Measurements from ENCODE around the gene TNFRSF8. TPM values are rescaled to one million over a fixed set of nuclear protein-coding genes. Genes with fewer than 3 reads are reported as not detected.
"Not testable (repeated sequence)": the region's sequence is repeated elsewhere in the genome, so short reads cannot be mapped to it uniquely, and the experiment has no call there.

Gene TNFRSF8
- total RNA-seq, 3 donors from 2014 or later = 0.31 to 0.51 TPM; not detected in 1

DNA sequence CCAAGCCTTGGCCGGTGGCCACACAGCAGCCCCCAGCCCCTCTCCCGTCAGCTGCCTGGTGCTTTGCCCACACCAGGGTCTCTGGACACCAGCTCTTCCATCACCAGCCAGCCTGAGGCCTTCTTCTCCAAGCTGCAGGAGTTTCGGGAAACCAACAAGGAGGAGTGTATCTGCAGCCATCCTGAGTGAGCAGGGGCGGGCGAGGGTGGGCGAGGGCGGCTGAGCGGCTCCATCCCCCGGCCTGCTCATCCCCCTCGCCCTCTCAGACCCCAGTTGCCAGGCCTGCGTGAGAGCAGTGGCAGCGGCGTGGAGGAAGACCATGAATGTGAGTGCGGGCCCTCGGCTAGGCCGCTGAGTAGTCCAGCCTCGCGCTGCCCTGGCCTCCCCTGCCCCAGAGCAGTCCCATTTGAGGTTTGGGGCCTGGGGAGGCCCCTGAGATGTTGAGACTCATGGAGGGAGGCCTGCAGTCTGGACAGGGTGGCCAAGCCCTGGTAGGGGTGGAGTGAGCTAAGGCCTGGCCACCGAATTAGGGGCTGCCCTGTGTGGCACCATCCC is 34.1 kb upstream of the TNFRSF8 start:
- intact Hi-C loops (cut with DNase I, micrococcal nuclease) = no loop called here
- Histone ChIP-seq H3K9me3 (no peaks in the 10 kb centered on the region), H3K4me1 (ENCODE audit: low read depth) (no peaks in the 10 kb centered on the region), H3K4me3 (no peak overlapping the region), H3K36me3 (ENCODE audit: low read depth) (no peaks in the 10 kb centered on the region)
- ATAC-seq (no peak), DNase-seq (no peak)
- TF ChIP-seq, protein P1, sequence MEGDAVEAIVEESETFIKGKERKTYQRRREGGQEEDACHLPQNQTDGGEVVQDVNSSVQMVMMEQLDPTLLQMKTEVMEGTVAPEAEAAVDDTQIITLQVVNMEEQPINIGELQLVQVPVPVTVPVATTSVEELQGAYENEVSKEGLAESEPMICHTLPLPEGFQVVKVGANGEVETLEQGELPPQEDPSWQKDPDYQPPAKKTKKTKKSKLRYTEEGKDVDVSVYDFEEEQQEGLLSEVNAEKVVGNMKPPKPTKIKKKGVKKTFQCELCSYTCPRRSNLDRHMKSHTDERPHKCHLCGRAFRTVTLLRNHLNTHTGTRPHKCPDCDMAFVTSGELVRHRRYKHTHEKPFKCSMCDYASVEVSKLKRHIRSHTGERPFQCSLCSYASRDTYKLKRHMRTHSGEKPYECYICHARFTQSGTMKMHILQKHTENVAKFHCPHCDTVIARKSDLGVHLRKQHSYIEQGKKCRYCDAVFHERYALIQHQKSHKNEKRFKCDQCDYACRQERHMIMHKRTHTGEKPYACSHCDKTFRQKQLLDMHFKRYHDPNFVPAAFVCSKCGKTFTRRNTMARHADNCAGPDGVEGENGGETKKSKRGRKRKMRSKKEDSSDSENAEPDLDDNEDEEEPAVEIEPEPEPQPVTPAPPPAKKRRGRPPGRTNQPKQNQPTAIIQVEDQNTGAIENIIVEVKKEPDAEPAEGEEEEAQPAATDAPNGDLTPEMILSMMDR (IDR thresholded peaks at IDR 0.05) = no peak

DNA sequence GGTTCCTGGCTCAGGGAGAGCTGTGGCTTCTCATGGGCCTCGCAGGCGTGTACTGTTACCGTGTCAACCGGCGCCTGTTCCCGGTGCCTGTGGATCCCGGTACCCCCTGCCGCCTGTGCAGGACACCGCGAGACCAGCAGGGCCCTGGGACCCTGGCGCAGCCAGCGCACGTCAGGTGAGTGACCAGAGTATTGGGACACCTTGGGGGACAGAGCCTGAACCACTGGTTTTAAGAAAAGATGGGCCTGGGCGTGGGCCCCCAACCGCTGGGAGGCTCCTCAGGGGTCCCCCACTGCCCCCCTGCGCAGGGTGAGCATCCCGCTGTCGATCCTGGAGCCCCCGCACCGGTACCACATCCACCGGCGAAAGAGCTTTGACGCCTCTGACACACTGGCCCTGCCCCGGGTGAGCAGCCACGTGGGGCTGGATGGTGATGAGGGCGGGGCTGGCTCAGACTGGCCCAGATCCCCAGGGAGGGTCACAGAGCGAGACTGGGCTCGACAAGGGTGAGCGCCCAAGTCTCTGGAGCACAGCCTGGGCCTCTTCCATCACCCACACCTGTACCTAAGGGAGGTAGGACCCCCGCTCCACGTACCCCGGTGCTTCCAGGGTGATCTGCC is 33.3 kb upstream of the TNFRSF8 start:
- DNase-seq = no peak
- no peak overlapping the region for H3K4me3 ChIP-seq
- no peaks in the 10 kb centered on the region for H3K4me1 ChIP-seq (ENCODE audit: low read depth)
- no peaks in the 10 kb centered on the region for H3K36me3 ChIP-seq (ENCODE audit: low read depth)
- ATAC-seq = peak; percentile 32
- no peaks in the 10 kb centered on the region for H3K9me3 ChIP-seq
- TF ChIP-seq, protein P1 (IDR thresholded peaks at IDR 0.05) = no peak
- intact Hi-C loops (cut with DNase I, micrococcal nuclease) = no loop called here

DNA sequence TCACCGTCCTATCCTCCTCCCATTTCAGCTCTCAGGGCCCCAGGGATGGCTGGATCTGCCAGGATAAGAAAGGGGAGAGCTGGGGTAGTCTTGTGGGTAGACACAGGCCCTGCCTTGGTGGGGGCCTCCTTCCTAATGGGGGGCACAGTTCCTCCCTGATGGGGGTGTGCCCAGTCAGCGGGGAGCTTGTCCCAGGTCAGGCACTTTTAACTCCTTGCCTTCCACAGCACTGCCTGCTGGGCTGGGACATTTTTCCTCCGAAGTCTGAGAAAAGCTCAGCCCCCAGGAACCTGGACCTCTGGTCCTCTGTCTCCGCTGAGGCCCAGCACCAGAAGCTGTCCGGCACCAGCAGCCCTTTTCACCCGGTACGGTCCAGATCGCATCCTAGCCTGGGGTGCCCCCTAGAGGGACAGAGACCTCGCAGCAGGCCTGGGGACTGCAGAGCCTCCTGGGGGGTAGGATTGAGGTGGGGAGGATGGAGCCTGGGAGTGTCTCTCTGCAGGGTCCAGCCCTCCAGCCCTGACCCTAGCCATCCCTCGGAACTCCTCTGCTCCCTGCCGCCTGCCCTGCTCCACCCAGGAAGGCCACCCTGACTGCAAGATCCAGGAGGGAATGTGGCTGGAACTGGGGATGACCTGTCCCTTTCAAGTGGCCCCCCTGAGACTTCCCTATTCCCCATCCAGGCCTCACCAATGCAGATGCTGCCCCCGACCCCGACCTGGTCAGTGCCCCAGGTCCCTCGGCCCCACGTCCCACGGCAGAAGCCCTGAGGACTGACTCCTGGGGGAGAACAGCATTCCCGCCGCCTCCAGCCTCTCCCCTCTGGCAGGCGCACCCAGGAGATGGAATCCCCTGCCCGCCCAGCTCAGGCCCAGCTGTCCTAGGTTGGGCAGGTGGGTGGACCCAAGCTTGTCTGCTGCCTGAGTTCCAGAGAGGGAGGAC is 31.8 kb upstream of the TNFRSF8 start:
- Histone ChIP-seq H3K4me3 (no peak overlapping the region), H3K9me3 (no peaks in the 10 kb centered on the region), H3K4me1 (ENCODE audit: low read depth) (no peaks in the 10 kb centered on the region), H3K36me3 (ENCODE audit: low read depth) (no peaks in the 10 kb centered on the region)
- intact Hi-C loops (cut with DNase I, micrococcal nuclease) = no loop called here
- DNase-seq (peak in 2 of 3 donors; percentile 35 to 48), ATAC-seq (peak; percentile 62)
- TF ChIP-seq, protein P1 (IDR thresholded peaks at IDR 0.05) = no peak

DNA sequence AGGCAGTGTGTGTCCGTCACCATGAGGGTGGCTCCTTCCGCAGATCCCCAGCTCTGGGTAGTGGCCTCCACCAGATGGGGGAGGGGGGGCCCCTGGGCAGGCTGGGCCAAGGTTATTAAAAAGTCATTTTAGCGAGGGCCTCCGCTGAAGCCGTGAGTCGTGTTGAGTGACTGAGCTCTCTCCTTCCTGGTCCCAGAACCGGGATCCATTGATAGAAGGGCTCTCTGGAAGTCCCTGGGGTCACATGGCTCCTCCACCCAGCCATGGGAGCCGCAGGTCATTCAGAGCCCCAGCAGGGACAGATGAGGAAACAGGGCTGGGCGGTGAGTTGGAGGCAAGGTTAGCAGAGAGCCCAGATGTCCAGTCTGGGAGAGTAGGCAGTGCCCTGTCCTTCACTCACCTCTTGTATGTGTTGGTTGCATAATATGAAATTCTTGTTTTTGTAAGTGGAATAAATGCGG is 30.9 kb upstream of the TNFRSF8 start:
- TF ChIP-seq, protein P1 (IDR thresholded peaks at IDR 0.05) = no peak
- ATAC-seq (no peak), DNase-seq (no peak)
- Histone ChIP-seq H3K4me1 (ENCODE audit: low read depth) (no peaks in the 10 kb centered on the region), H3K9me3 (no peaks in the 10 kb centered on the region), H3K36me3 (ENCODE audit: low read depth) (no peaks in the 10 kb centered on the region), H3K4me3 (no peak overlapping the region)
- intact Hi-C loops (cut with DNase I, micrococcal nuclease) = no loop called here

DNA sequence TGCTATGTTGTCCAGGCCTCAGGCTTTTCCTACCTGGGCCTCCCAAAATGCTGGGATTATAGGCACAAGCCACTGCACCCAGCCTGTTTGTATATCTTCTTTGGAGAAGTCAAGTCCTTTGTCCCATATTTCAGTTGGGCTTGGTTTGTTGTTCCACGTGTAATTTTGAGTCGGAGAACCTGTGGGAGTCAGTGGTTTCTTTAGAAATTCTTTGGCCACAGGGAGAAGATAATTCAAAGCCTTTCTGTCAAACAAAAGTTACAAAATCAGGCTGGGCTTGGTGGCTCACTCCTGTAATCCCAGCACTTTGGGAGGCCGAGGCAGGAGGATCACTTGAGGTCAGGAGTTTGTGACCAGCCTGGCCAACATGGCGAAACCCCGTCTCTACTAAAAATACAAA is 29.7 kb upstream of the TNFRSF8 start:
- H3K36me3 ChIP-seq (ENCODE audit: low read depth); H3K4me3 ChIP-seq; H3K9me3 ChIP-seq; DNase-seq; ATAC-seq; H3K4me1 ChIP-seq (ENCODE audit: low read depth); intact Hi-C loops (cut with DNase I, micrococcal nuclease): not testable (repeated sequence)

DNA sequence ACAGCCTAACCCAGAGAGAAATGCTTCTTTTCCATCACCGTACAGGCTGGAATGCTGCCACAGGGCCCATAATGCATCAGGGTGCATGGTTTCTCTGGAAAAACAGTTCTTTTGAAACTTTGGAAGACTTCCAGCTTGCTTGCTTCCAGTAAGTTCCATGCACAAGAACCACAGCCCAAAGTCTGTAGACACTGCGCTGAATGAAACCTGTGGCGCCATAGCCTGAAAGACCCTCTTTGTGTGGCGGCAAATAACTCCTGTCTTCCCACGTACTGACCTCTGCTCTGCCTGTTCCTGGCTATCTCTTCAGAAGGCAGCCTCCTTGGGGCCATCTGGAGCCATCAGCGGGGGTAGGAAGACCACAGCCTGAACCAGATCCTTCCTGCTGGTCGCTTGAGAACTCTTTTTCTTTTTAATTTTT is 28.7 kb upstream of the TNFRSF8 start:
- no peaks in the 10 kb centered on the region for H3K4me1 ChIP-seq (ENCODE audit: low read depth)
- intact Hi-C loops (cut with DNase I, micrococcal nuclease) = no loop called here
- no peaks in the 10 kb centered on the region for H3K9me3 ChIP-seq
- H3K4me3 ChIP-seq = no peak overlapping the region
- ATAC-seq (no peak), DNase-seq (no peak)
- TF ChIP-seq, protein P1 (IDR thresholded peaks at IDR 0.05) = no peak
- no peaks in the 10 kb centered on the region for H3K36me3 ChIP-seq (ENCODE audit: low read depth)
